Measurements from ENCODE around the gene ZNF530.

Gene ZNF530

DNA sequence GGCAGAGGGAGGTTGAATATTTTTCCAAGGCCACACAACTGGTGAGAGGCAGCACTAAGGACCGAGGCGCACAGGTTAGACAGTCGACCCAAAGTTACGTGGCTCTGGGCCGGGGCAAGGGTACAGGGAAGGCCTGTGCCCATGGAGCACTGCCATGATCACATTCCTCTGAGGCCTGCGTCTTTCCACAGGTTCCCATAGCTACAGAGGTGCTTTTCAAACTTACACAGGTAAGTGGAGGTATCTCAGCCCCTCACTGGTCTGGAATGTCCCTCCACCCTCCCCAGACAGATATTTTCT lies 34.1 kb downstream of the ZNF530 start:
- DNase-seq (ENCODE audit: low spot score), result no peak
- TF ChIP-seq, protein P1, sequence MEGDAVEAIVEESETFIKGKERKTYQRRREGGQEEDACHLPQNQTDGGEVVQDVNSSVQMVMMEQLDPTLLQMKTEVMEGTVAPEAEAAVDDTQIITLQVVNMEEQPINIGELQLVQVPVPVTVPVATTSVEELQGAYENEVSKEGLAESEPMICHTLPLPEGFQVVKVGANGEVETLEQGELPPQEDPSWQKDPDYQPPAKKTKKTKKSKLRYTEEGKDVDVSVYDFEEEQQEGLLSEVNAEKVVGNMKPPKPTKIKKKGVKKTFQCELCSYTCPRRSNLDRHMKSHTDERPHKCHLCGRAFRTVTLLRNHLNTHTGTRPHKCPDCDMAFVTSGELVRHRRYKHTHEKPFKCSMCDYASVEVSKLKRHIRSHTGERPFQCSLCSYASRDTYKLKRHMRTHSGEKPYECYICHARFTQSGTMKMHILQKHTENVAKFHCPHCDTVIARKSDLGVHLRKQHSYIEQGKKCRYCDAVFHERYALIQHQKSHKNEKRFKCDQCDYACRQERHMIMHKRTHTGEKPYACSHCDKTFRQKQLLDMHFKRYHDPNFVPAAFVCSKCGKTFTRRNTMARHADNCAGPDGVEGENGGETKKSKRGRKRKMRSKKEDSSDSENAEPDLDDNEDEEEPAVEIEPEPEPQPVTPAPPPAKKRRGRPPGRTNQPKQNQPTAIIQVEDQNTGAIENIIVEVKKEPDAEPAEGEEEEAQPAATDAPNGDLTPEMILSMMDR (IDR thresholded peaks at IDR 0.05; ENCODE audit: extremely low read depth, insufficient read depth, missing control alignments), result no peak
- in situ Hi-C loops (cut with MboI; ENCODE audit: low pct_unique_long_range_greater_than_20kb, low sequenced_read_pairs, unreplicated experiment), result no loop called here

DNA sequence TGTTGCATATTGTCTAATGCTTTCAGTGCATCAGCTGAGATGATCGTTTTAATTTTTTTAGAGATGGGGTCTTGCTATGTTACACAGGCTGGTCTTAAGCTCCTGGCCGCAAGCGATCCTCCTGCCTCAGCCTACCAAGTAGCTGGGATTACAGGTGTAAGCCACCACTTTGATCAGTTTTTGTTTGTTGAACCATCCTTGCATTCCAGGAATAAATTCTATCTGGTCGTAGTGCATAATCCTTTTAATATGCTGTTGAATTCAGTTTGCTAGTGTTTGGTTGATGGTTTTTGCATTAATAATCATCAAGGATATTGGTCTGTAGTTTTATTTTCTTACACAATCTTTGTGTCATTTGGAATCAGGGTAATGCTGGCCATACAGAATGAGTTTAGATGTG lies 37.7 kb downstream of the ZNF530 start:
- DNase-seq (ENCODE audit: low spot score), result no peak
- in situ Hi-C loops (cut with MboI; ENCODE audit: low pct_unique_long_range_greater_than_20kb, low sequenced_read_pairs, unreplicated experiment), result no loop called here
- TF ChIP-seq, protein P1 (IDR thresholded peaks at IDR 0.05; ENCODE audit: extremely low read depth, insufficient read depth, missing control alignments), result no peak

DNA sequence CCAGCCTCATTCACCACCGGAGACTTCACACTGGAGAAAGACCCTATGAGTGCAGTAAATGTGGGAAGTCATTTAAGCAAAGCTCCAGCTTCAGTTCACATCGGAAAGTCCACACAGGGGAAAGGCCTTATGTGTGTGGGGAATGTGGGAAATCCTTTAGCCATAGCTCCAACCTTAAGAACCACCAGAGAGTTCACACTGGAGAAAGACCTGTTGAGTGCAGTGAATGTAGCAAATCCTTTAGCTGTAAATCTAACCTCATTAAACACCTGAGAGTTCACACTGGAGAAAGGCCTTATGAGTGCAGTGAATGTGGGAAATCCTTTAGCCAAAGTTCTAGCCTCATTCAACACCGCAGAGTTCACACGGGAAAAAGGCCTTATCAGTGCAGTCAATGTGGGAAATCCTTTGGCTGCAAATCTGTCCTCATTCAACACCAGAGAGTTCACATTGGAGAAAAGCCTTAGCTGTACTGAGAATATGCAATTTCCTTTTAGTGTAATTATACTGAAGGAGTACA lies 42.1 kb downstream of the ZNF530 start:
- TF ChIP-seq, protein P1 (IDR thresholded peaks at IDR 0.05; ENCODE audit: extremely low read depth, insufficient read depth, missing control alignments), result no peak
- in situ Hi-C loops (cut with MboI; ENCODE audit: low pct_unique_long_range_greater_than_20kb, low sequenced_read_pairs, unreplicated experiment), result no loop called here

DNA sequence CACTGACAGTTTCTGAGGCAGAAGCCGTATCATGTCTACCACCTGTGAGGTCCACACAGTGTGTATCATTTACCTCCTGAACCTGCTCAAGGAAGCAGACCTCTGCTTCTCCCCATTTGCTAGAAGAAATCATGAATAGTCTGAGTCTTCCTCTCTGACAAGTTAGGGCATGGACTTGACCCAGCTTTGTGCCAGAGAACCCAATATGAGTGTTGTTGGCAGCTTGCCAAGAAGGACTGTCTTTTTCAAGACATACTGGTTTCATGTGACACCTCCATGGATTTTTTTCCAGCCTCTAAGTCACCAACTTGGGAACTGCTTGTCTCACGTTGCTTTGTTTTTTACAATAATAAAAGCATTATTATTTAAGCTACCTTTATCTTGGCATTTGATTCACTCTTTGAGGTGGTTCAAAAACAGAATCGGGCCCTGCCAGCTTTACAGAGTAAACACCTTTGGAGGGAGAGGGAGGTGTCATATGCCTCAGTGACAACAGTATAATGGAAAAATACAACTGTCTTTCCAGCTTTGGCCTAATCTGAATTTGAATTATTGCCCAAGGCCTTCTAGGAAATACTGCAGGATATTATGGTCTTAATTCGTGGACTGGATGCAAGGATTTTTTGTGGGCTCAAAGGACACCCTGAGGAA lies 42.8 kb downstream of the ZNF530 start:
- TF ChIP-seq, protein P1 (IDR thresholded peaks at IDR 0.05; ENCODE audit: extremely low read depth, insufficient read depth, missing control alignments), result no peak
- in situ Hi-C loops (cut with MboI; ENCODE audit: low pct_unique_long_range_greater_than_20kb, low sequenced_read_pairs, unreplicated experiment), result no loop called here
- no peak for DNase-seq (ENCODE audit: low spot score)

More for the DNA sequence above, 42.1 kb downstream of the ZNF530 start:
- no peak for DNase-seq (ENCODE audit: low spot score)

DNA sequence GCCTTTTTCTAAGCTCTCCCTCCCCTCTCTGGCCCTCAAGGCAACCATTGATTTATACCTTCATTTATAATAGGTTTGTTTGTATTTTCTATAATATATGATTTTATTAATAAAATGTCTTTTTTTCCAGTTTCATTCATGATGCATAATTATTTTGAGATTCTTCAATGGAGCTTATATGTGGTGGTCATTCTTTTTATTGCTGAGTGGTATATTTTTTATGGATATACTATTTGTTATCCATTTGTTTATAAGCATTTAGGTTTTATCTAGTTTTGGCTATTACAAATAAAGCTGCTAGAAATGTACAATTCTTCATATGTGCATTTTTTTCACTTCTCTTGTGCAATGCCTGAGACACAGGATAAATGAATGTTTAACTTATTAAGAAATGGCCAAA lies 44.0 kb downstream of the ZNF530 start:
- DNase-seq (ENCODE audit: low spot score), result no peak
- TF ChIP-seq, protein P1 (IDR thresholded peaks at IDR 0.05; ENCODE audit: extremely low read depth, insufficient read depth, missing control alignments), result no peak
- in situ Hi-C loops (cut with MboI; ENCODE audit: low pct_unique_long_range_greater_than_20kb, low sequenced_read_pairs, unreplicated experiment), result no loop called here

DNA sequence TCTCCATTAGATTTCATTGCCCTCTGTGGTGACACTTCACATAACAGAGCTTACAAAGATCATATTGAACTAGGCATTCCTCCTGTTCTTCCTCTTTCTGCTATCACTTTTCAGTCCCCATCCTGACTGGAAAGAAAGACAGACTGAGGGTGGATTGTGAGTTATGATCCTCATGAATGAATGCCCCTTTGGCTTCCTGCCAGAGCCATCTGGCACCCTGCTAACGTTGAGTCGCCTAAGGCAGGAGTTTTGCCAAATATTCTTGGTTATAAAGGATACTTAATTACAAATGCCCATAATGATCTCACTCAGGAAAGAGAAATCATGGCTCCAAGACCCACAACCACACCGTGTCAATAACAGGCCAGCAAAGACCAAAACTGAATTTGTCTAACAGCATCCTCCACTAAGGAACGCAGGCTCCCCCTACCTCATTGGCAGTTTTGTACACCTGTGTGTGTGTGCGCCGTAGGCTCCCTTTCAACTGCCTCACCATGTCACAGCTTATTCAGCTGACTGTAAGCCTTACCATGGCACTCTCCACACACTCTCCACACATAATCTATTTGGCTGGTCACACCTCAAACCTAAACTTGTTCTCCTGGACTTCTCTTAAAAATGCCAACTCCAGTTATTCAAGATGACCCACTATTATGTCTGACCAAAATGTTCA lies 48.8 kb downstream of the ZNF530 start:
- TF ChIP-seq, protein P1 (IDR thresholded peaks at IDR 0.05; ENCODE audit: extremely low read depth, insufficient read depth, missing control alignments), result no peak
- no peak for DNase-seq (ENCODE audit: low spot score)
- in situ Hi-C loops (cut with MboI; ENCODE audit: low pct_unique_long_range_greater_than_20kb, low sequenced_read_pairs, unreplicated experiment), result no loop called here
